GM21381 (cell line): Measurements from ENCODE around the gene CALM3.
"Not testable (repeated sequence)": the region's sequence is repeated elsewhere in the genome, so short reads cannot be mapped to it uniquely, and the experiment has no call there.

Experiments
- ATAC-seq: cut with Tn5 transposase; IDR thresholded peaks from one replicate; pipeline ENCODE4 v1.9.1; 2021; ENCODE audit warnings: mild to moderate bottlenecking, moderate library complexity; ENCODE audit not compliant: unreplicated experiment

CALM3 gene

GRCh38 chr19:46601318-46602224 lies at the start of gene CALM3:
Gene CALM3, plus strand, starts transcription at chr19:46601330. Its CDS starts 105 bp downstream, at chr19:46601435.
- ATAC-seq: no peak

GRCh38 chr19:46552891-46553290 lies 48.2 kb upstream of the CALM3 start:
- ATAC-seq: no peak

GRCh38 chr19:46554161-46554560 lies 47.0 kb upstream of the CALM3 start:
- no peak for ATAC-seq

DNA sequence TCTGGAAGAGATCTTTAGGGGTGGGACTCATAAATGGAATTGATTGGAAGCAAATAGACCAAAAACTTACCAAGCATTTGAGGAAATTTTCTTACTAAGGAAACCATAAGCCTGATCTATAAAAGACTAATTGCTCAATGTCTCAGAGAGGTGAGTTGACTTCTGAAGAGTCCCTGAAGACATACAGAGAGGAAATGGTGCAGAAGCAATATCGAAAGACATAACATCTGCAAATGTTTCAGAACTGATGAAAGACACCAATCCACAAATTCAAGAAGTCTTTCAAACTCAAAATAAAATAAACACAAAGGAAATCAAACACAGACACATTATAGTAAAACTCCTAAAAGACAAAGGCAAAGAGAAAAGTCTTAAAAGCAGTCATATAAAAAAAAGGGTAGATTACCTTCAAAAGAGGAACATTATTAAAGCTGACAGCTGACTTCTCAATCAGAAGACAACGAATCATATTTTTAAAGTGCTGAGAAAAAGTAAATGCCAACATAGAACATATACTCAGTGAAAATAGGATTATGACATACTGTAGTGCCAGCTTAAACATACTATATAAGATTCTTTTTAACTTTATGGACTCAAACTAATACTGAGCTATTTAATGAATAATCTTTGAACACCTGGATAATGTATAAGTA lies 45.4 kb upstream of the CALM3 start:
- ATAC-seq: no peak

DNA sequence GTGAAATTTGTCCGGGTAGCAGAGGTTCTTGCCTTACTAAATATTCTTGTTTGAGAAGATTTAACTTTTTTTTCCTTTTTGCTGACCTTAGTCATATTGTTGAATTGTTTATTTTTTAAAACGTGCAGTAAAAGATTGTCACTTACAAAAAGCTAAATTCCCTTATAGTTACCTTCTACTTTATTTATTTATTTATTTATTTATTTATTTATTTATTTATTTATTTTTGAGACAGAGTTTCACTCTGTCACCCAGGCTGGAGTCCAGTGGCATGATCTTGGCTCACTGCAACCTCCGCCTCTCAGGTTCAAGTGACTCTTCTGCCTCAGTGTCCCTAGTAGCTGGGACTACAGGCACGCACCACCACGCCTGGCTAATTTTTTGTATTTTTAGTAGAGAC lies 44.7 kb upstream of the CALM3 start:
- ATAC-seq: not testable (repeated sequence)

DNA sequence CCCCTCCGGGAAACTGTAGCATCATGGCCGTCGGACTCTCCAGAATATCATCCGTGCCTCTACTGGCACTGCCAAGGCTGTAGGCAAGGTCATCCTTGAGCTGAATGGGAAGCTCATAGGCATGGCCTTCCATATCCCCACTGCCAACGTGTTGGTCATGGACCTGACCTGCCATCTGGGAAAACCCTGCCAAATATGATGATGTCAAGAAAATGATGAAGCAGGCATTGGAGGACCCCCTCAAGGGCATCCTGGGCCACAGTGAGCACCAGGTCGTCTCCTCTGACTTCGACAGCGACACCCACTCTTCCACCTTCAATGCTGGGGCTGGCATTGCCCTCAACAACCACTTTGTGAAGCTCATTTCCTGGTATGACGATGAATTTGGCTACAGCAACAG lies 41.9 kb upstream of the CALM3 start:
- ATAC-seq: no peak

- ATAC-seq: not testable (repeated sequence)
These were observed 41.5 kb upstream of the CALM3 start for GRCh38 chr19:46559675-46560074.

DNA sequence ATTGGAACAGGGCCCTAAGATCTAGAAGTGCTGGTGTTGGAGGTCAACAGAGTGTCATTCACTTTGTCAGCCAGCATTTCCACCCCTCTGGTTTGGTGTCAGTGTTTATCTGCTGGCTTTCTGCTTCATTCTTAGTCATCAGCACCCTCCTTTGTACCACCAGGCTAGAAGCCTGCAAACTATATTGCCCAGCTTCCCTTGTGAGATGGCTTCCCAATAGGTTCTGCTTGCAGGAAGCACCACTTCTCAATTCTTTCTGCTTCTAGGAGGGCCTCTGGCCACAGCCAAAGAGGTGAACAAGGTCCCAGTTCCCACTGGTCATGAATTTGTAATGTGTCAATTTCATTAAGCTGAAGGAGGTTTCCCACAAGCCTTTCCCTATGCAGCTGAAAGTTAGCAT lies 36.4 kb upstream of the CALM3 start:
- ATAC-seq: no peak

GRCh38 chr19:46571495-46571894 lies 29.6 kb upstream of the CALM3 start:
- ATAC-seq: no peak

DNA sequence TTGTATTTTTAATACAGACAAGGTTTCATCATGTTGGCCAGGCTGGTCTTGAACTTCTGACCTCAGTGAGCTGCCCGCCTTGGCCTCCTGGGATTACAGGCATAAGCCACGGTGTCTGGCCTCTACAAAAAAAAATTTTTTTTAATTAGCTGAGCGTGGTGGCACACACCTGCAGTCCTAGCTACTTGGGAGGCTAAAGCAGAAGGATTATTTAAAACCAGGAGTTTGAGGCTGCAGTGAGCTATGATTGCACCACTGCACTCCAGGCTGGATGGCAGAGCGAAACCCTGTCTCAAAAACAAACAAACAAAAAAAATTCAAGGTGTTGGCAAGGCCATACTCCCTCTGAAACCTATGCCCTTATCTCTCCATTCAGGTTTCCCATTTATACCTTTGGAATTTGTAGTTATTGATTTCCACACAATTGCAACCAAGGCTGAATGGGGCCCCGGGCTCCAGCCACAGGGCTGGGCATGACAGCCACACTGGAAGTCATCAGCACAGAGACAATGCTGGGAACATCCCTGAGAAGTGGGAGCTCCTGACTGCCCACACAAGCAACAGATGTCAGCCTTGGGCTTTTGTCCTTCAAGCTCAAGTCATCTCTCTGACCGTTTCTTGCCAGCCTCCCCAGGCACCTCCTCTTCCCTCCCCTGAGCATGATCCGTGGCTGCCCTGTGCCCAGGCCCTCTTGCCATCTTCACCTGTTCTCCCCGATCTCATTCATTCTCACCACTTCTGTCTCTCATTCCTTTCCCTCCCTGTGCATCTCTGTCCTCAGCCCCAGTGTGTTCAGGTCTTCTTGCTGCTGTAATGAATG lies 27.2 kb upstream of the CALM3 start:
- no peak for ATAC-seq

- no peak for ATAC-seq
These were observed 26.6 kb upstream of the CALM3 start for GRCh38 chr19:46574533-46574932.

GRCh38 chr19:46578450-46578849 lies 22.7 kb upstream of the CALM3 start:
- ATAC-seq: no peak

GRCh38 chr19:46579361-46579879 lies 21.7 kb upstream of the CALM3 start:
- no peak for ATAC-seq

DNA sequence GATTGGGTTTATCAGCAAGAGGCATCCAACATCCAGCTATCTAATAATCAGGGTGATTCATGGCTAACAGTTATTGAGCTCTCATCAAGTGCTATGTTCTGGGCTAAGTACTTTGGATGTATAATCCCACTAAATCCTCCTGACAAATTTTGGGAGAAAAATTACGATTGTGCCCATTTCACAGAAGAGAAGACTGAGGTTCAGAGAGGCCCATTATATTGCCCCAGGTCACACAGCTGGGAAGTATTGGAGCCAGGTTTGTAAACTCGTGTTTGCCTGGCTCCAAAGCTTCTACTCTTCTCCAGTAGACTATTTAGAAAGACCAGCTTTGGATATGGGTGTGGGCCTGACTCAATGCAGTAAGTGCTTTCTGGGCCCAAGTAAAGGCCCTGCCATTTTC lies 20.9 kb upstream of the CALM3 start:
- ATAC-seq: no peak

- no peak for ATAC-seq
These were observed 15.6 kb upstream of the CALM3 start for GRCh38 chr19:46585539-46585938.

DNA sequence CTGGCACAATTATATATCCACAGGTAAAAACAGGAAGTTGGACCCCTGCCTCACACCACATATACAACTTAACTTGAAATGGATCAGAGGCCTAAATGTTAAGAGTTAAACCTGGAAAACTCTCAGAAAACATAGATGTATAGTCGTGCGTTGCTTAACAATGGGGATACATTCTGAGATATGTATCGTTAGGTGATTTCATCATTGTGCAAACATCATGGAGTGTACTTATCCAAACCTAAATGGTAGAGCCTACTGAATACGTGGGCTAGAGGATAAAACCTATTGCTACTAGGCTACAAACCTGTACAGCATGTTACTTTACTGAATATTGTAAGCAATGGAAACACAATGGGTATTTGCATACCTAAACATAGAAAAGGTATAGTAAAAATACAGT lies 14.8 kb upstream of the CALM3 start:
- ATAC-seq: no peak

- no peak for ATAC-seq
These were observed 13.3 kb upstream of the CALM3 start for GRCh38 chr19:46587861-46588260.

GRCh38 chr19:46591254-46591653 lies 9.9 kb upstream of the CALM3 start:
- ATAC-seq: no peak

GRCh38 chr19:46591870-46592269 lies 9.3 kb upstream of the CALM3 start:
- ATAC-seq: no peak

DNA sequence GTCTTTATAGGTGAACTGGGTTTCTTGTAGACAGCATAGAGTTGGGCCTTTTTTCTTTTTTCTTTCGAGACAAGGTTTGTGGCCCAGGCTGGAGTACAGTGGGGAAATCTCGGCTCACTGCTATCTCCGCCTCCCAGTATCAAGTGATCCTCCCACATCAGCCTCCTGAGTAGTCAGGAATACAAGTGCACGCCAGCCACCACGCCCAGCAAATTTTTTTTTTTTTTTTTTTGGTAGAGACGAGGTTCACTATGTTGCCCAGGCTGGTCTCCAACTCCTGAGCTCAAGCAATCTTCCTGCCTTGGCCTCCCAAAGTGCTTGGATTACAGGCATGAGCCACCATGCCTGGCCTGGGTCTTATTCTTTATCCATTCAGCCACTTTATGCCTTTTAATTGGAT lies 5.1 kb upstream of the CALM3 start:
- ATAC-seq: no peak

GRCh38 chr19:46598372-46598917 lies 2.7 kb upstream of the CALM3 start:
- no peak for ATAC-seq
